ENCODE data around the gene SRRT. TPM values are rescaled to one million over a fixed set of nuclear protein-coding genes. Genes with fewer than 3 reads are reported as not detected.
A peak's percentile ranks its signal among the peaks of the same experiment; 100 is the strongest.

SRRT gene
- total RNA-seq, result 209 and 224 TPM in 2 replicates
- 91.4 TPM for total RNA-seq (2013)
- polyA plus RNA-seq, result 198 TPM in 2 replicates
- 71.8 and 93.4 TPM in 2 replicates for polyA minus RNA-seq

- peak within 1 kb of the TSS; percentile 81 for H3K4me2 ChIP-seq (replicated peaks; ENCODE audit: low read depth, low read length, poor library complexity, severe bottlenecking)
- TF ChIP-seq CTCF (IDR thresholded peaks at IDR 0.05), result no peak
- no peak for TF ChIP-seq EZH2 (IDR thresholded peaks at IDR 0.05; ENCODE audit: borderline replicate concordance, insufficient read depth, low read depth, low read length, poor library complexity, severe bottlenecking)
- no peaks in the 10 kb centered on the region for H3K9me3 Mint-ChIP-seq (ENCODE audit: insufficient read depth)
- H3K4me1 Mint-ChIP-seq, result peaks cover 37% of the 10 kb centered on the region
- no peaks in the 10 kb centered on the region for H3K9me3 ChIP-seq (ENCODE audit: control extremely low read depth in 1 of 3, control insufficient read depth in 2 of 3, insufficient read depth in 1 of 3, low read length in 2 of 3)
- ChIA-PET CTCF (interaction anchor here (0.6 to 5.2 kb wide), 10 partner anchors 12 to 957 kb away, joined by 3 to 36 read pairs (median 3); partner anchors contain the start of genes ACHE, SLC12A9 and UFSP1), POLR2A (interaction anchor here (0.7 to 2.4 kb wide), 12 partner anchors 13 to 446 kb away, joined by 3 to 84 read pairs (median 5); partner anchors contain the start of genes ACHE, FBXO24, LRCH4 and MEPCE)
- DNase-seq, result peak; percentile 99
- peak within 1 kb of the TSS; percentile 73 to 99 (median 89) for H3K4me3 ChIP-seq (ENCODE audit: control extremely low read depth in 1 of 5, extremely low read depth in 1 of 5, insufficient read depth in 1 of 5, low read depth in 2 of 5, low read length in 4 of 5)
- intact Hi-C loops (cut with micrococcal nuclease), result loop anchor here (1.0 to 2.0 kb wide), 4 partner anchors 13 to 370 kb away; partner anchors contain the start of gene SLC12A9
- H3K79me2 ChIP-seq (ENCODE audit: control insufficient read depth, insufficient read depth, low read length), result peaks cover 59% of the 10 kb centered on the region
- peak within 1 kb of the TSS; percentile 97 for H3K4me3 Mint-ChIP-seq
- H3K27ac ChIP-seq (ENCODE audit: low read length in 2 of 2), result peak within 1 kb of the TSS; percentile 91 to 96
- H3K27ac Mint-ChIP-seq, result peak within 1 kb of the TSS; percentile 95
- no peaks in the 10 kb centered on the region for H3K27me3 Mint-ChIP-seq
- H2AFZ ChIP-seq (ENCODE audit: insufficient read depth, low read depth, low read length, poor library complexity, severe bottlenecking), result peak within 1 kb of the TSS; percentile 95
- peak within 1 kb of the TSS; percentile 95 for H3K9ac ChIP-seq (ENCODE audit: low read length)
- H3K36me3 ChIP-seq (replicated peaks in 1 of 2; ENCODE audit: control extremely low read depth in 1 of 2, control insufficient read depth in 1 of 2, extremely low read depth in 1 of 2, insufficient read depth in 2 of 2, low read length in 1 of 2), result peaks cover 0 to 28% of the 10 kb centered on the region in 2 experiments
- WGBS (ENCODE audit: insufficient coverage), result under 1% methylated on average over 64 of the region's 79 CpGs
- H3K4me1 ChIP-seq (ENCODE audit: control insufficient read depth in 2 of 2, insufficient read depth in 2 of 2, low read length in 2 of 2), result peaks cover 22 to 32% of the 10 kb centered on the region in 2 donors
- ATAC-seq (ENCODE audit: low read depth), result peak; percentile 96
- H4K20me1 ChIP-seq (ENCODE audit: control insufficient read depth, insufficient read depth, low read length, poor library complexity, severe bottlenecking), result peaks cover 43% of the 10 kb centered on the region
- no peaks in the 10 kb centered on the region for H3K27me3 ChIP-seq (replicated peaks in 1 of 4; ENCODE audit: control extremely low read depth in 1 of 4, control insufficient read depth in 3 of 4, insufficient read depth in 4 of 4, low read length in 3 of 4)
Observed at GRCh38 chr7:100874577-100875355, at the start of gene SRRT. SRRT (plus strand) TSS chr7:100875103; CDS start chr7:100875591, 488 bp downstream.
